K562 (cell line): Measurements from ENCODE around the gene CCDC69. TPM values are rescaled to one million over a fixed set of nuclear protein-coding genes. Genes with fewer than 3 reads are reported as not detected.

Experiments used
- ADNP ChIP-seq: fragments of 200-800 bp; sonication (Bioruptor generic); IDR thresholded peaks from 2 replicates; pipeline ENCODE4 v1.6.1; 2016; ENCODE audit warnings: missing genetic modification characterization, missing compliant biosample characterization
- CEBPG ChIP-seq, 3 experiments: fragments of 200-800 bp in 1 of 3; sonication (Bioruptor generic) in 1 of 3; sonication (generic) in 1 of 3; formaldehyde crosslinking in 1 of 3; IDR thresholded peaks in 2 of 3; conservative IDR thresholded peaks in 1 of 3; 2 replicates each; pipeline versions ENCODE4 v1.6.1 to v1.8.0; 2016 to 2022; ENCODE audit warnings: missing compliant biosample characterization in 2 of 3, missing genetic modification characterization in 2 of 3, mild to moderate bottlenecking in 1 of 3, missing genetic modification reagents in 1 of 3
- E2F6 ChIP-seq, 2 experiments: IDR thresholded peaks; 2 replicates each; pipeline ENCODE4 v1.6.1; 2011; ENCODE audit warnings: borderline replicate concordance in 1 of 2, control low read depth in 1 of 2, low read depth in 1 of 2, low read length in 1 of 2, mild to moderate bottlenecking in 1 of 2, mixed read lengths in 1 of 2, moderate library complexity in 1 of 2; ENCODE audit not compliant: insufficient read depth in 1 of 2, insufficient read length in 1 of 2, poor library complexity in 1 of 2, severe bottlenecking in 1 of 2; ENCODE audit errors: extremely low read depth in 1 of 2
- ETV1 ChIP-seq: fragments of 450-650 bp; conservative IDR thresholded peaks from 2 replicates; pipeline ENCODE4 v1.6.1; 2016; ENCODE audit warnings: missing genetic modification characterization, control low read depth, low read depth, missing compliant biosample characterization
- HDAC3 ChIP-seq: fragments of 450-650 bp; IDR thresholded peaks from 2 replicates; pipeline ENCODE4 v1.6.1; 2018; ENCODE audit warnings: borderline replicate concordance, mild to moderate bottlenecking, moderate library complexity; ENCODE audit not compliant: partially characterized antibody
- HNRNPL ChIP-seq: fragments of 200-400 bp; formaldehyde crosslinking; IDR thresholded peaks from 2 replicates; pipeline ENCODE4 v1.6.1; 2017; ENCODE audit warnings: low read depth, mild to moderate bottlenecking, low read length
- NCOA6 ChIP-seq: fragments of 450-650 bp; IDR thresholded peaks from 2 replicates; pipeline ENCODE4 v1.6.1; 2017; ENCODE audit warnings: mild to moderate bottlenecking
- PHF8 ChIP-seq: fragments of 200-600 bp; sonication (generic); IDR thresholded peaks from 2 replicates; pipeline ENCODE4 v1.6.1; 2012; ENCODE audit warnings: mixed run types, mild to moderate bottlenecking, inconsistent platforms, low read length, moderate library complexity, borderline replicate concordance
- PML ChIP-seq: IDR thresholded peaks from 2 replicates; pipeline ENCODE4 v1.6.1; 2012; ENCODE audit warnings: low read length, inconsistent platforms
- RBM15 ChIP-seq: fragments of 200-400 bp; formaldehyde crosslinking; IDR thresholded peaks from 2 replicates; pipeline ENCODE4 v1.6.1; 2018; ENCODE audit warnings: mild to moderate bottlenecking, low read length, moderate library complexity; ENCODE audit not compliant: insufficient read depth
- TAF7 ChIP-seq: fragments of 450-650 bp; IDR thresholded peaks from 2 replicates; pipeline ENCODE4 v1.6.1; 2016; ENCODE audit warnings: missing genetic modification characterization, missing compliant biosample characterization
- TBP ChIP-seq: optimal IDR thresholded peaks from 2 replicates; pipeline ENCODE3; 2011; ENCODE audit warnings: low read depth, low read length, improper control_type of control experiment
- TFAP4 ChIP-seq: sonication (generic); formaldehyde crosslinking; IDR thresholded peaks from 2 replicates; pipeline ENCODE4 v1.8.0; 2022; ENCODE audit warnings: missing genetic modification reagents, mild to moderate bottlenecking, moderate library complexity, borderline replicate concordance
- ZBTB11 ChIP-seq, 3 experiments: fragments of 200-800 bp in 1 of 3; fragments of 250-450 bp in 1 of 3; fragments of 450-650 bp in 1 of 3; sonication (Bioruptor Pico) in 1 of 3; sonication (Bioruptor generic) in 1 of 3; formaldehyde crosslinking in 1 of 3; IDR thresholded peaks; 2 replicates each; pipeline versions ENCODE4 v1.6.1 to v1.8.0; 2016 to 2022; ENCODE audit warnings: mild to moderate bottlenecking in 2 of 3, missing genetic modification characterization in 2 of 3, missing compliant biosample characterization in 1 of 3, moderate library complexity in 1 of 3
- ZBTB26 ChIP-seq: fragments of 450-650 bp; formaldehyde crosslinking; IDR thresholded peaks from 2 replicates; pipeline ENCODE4 v1.4.0; 2022; ENCODE audit warnings: missing genetic modification characterization
- ZNF561 ChIP-seq: fragments of 450-650 bp; formaldehyde crosslinking; conservative IDR thresholded peaks from 2 replicates; pipeline ENCODE4 v1.4.0; 2020; ENCODE audit warnings: mild to moderate bottlenecking, moderate library complexity
- polyA plus RNA-seq, 8 experiments: library from polyadenylated mRNA; depleted of rRNA in 4 of 8; stranded (reverse) in 5 of 8; unstranded in 3 of 8; fragments of >200 nt; fragmentation: Nextera tagmentation in 2 of 8; fragmentation: Illumina TruSeq in 1 of 8; extraction: Ambion mirVana in 2 of 8; extraction: Trizol in 1 of 8; gene quantifications; 2 replicates each; pipeline versions ENCODE4 v1.2.1 to v1.2.3, GENCODE V29; 2011 to 2014; ENCODE audit warnings: inconsistent platforms in 1 of 8, missing spikeins in 1 of 8
- total RNA-seq, 7 experiments: library from RNA; depleted of rRNA in 6 of 7; stranded (reverse); fragments of >200 nt in 6 of 7; fragmentation: Illumina TruSeq in 2 of 7; extraction: Trizol in 2 of 7; gene quantifications; 2 replicates each; pipeline versions ENCODE4 v1.2.1 to v1.2.3, GENCODE V29; 2011 to 2021; ENCODE audit warnings: low replicate concordance in 1 of 7

CCDC69 gene
- total and polyA plus RNA-seq, 9 of the 15 experiments (the other 6 are each of a cell fraction or from before 2014, with no cell fraction given), result 0.65 to 12.2 (median 7.6) TPM

- TF ChIP-seq TAF7 (tag) (0 out of 2 replicates have a peak, but pooled peaks have one; percentile 39), ETV1 (tag) (0 out of 2 replicates have a peak, but pooled peaks have one; percentile 6), TBP (peak; percentile 75), ADNP (tag) (no peak), NCOA6 (no peak), CEBPG (CRISPR knock-in tag; IDR thresholded peaks at IDR 0.05) (peak; percentile 70; the same call in 1 of the 2 replicates), CEBPG (tag; conservative IDR thresholded peaks at IDR 0.05 in 1 of 2, IDR thresholded peaks at IDR 0.05 in 1 of 2) (peak in 1 of 2 experiments; percentile 85; a peak in 2 of 4 replicates), HDAC3 (no peak), HNRNPL (no peak), ZNF561 (CRISPR knock-in tag) (no peak), PML (0 out of 2 replicates have a peak, but pooled peaks have one; percentile 21), E2F6 (IDR thresholded peaks at IDR 0.05; ENCODE audit: borderline replicate concordance in 1 of 2, extremely low read depth in 1 of 2, insufficient read depth in 1 of 2, insufficient read length in 1 of 2, low read depth in 1 of 2, low read length in 1 of 2, poor library complexity in 1 of 2, severe bottlenecking in 1 of 2) (peak; percentile 38 to 89), PHF8 (peak; percentile 56; the same call in 1 of the 2 replicates), RBM15 (no peak), ZBTB11 (CRISPR knock-in tag; IDR thresholded peaks at IDR 0.05) (peak in 1 of 3 experiments; percentile 58; a peak in 1 of 6 replicates), ZBTB26 (CRISPR knock-in tag) (no peak), TFAP4 (CRISPR knock-in tag) (peak; percentile 57; the same call in 1 of the 2 replicates)
Observed at GRCh38 chr5:151252762-151253604, 29.1 kb upstream of the CCDC69 start, which contains the start of gene GM2A (continued).
